ENCODE data around the gene CASP8AP2. TPM values are rescaled to one million over a fixed set of nuclear protein-coding genes. Genes with fewer than 3 reads are reported as not detected.
"Not testable (repeated sequence)": the region's sequence is repeated elsewhere in the genome, so short reads cannot be mapped to it uniquely, and the experiment has no call there.

CASP8AP2 gene
- total RNA-seq, 1 donor from 2014 or later: 12.5 TPM

- no peak for DNase-seq (ENCODE audit: extremely low read depth, low read depth, low spot score)
Observed at GRCh38 chr6:89819336-89820130, 10.1 kb upstream of the CASP8AP2 start, which contains the start of gene MDN1. Gene MDN1, minus strand, starts transcription at chr6:89819794. Its CDS starts 187 bp downstream, at chr6:89819607.

- no peak for DNase-seq (ENCODE audit: extremely low read depth, low read depth, low spot score)
Observed at GRCh38 chr6:89826029-89826528, 3.6 kb upstream of the CASP8AP2 start.

GRCh38 chr6:89828475-89828987, 1.1 kb upstream of the CASP8AP2 start:
- DNase-seq (ENCODE audit: extremely low read depth, low read depth, low spot score): not testable (repeated sequence)

- DNase-seq (ENCODE audit: extremely low read depth, low read depth, low spot score): no peak
Observed at GRCh38 chr6:89828988-89829471, 650 bp upstream of the CASP8AP2 start.

GRCh38 chr6:89830170-89830809, 610 bp downstream of the CASP8AP2 start:
- no peak for DNase-seq (ENCODE audit: extremely low read depth, low read depth, low spot score)

GRCh38 chr6:89834884-89835792, 5.5 kb downstream of the CASP8AP2 start:
- no peak for DNase-seq (ENCODE audit: extremely low read depth, low read depth, low spot score)

GRCh38 chr6:89836639-89837222, 7.1 kb downstream of the CASP8AP2 start:
- no peak for DNase-seq (ENCODE audit: extremely low read depth, low read depth, low spot score)

GRCh38 chr6:89840538-89840937, 10.9 kb downstream of the CASP8AP2 start:
- no peak for DNase-seq (ENCODE audit: extremely low read depth, low read depth, low spot score)

GRCh38 chr6:89842228-89842627, 12.5 kb downstream of the CASP8AP2 start:
- no peak for DNase-seq (ENCODE audit: extremely low read depth, low read depth, low spot score)

GRCh38 chr6:89843070-89843469, 13.4 kb downstream of the CASP8AP2 start:
- no peak for DNase-seq (ENCODE audit: extremely low read depth, low read depth, low spot score)

- DNase-seq (ENCODE audit: extremely low read depth, low read depth, low spot score): not testable (repeated sequence)
Observed at GRCh38 chr6:89847513-89847912, 17.8 kb downstream of the CASP8AP2 start.

GRCh38 chr6:89853068-89853467, 23.4 kb downstream of the CASP8AP2 start:
- no peak for DNase-seq (ENCODE audit: extremely low read depth, low read depth, low spot score)

GRCh38 chr6:89858041-89858440, 28.4 kb downstream of the CASP8AP2 start:
- no peak for DNase-seq (ENCODE audit: extremely low read depth, low read depth, low spot score)

- no peak for DNase-seq (ENCODE audit: extremely low read depth, low read depth, low spot score)
Observed at GRCh38 chr6:89859744-89860143, 30.1 kb downstream of the CASP8AP2 start.

- DNase-seq (ENCODE audit: extremely low read depth, low read depth, low spot score): no peak
Observed at GRCh38 chr6:89862273-89862672, 32.6 kb downstream of the CASP8AP2 start.

- no peak for DNase-seq (ENCODE audit: extremely low read depth, low read depth, low spot score)
Observed at GRCh38 chr6:89862698-89863097, 33.0 kb downstream of the CASP8AP2 start.

GRCh38 chr6:89866024-89866678, 36.5 kb downstream of the CASP8AP2 start:
- DNase-seq (ENCODE audit: extremely low read depth, low read depth, low spot score): no peak

- no peak for DNase-seq (ENCODE audit: extremely low read depth, low read depth, low spot score)
Observed at GRCh38 chr6:89873721-89874120, 44.0 kb downstream of the CASP8AP2 start.

- no peak for DNase-seq (ENCODE audit: extremely low read depth, low read depth, low spot score)
Observed at GRCh38 chr6:89874438-89874837, 44.8 kb downstream of the CASP8AP2 start.

All from glomerular endothelial cell (primary cell).